ENCODE data around the gene TMEM18. TPM values are rescaled to one million over a fixed set of nuclear protein-coding genes. Genes with fewer than 3 reads are reported as not detected.
A peak's percentile ranks its signal among the peaks of the same experiment; 100 is the strongest.

TMEM18 gene
- total RNA-seq, 1 donor from 2014 or later, result 50.0 TPM

GRCh38 chr2:648476-649424, 28.5 kb downstream of the TMEM18 start:
- Histone ChIP-seq H3F3A (ENCODE audit: low read depth) (no peaks in the 10 kb centered on the region), H3K27me3 (no peaks in the 10 kb centered on the region), H3K4me3 (no peak overlapping the region), H3K4me1 (peaks cover 7% of the 10 kb centered on the region), H3K9me3 (ENCODE audit: low read depth) (no peaks in the 10 kb centered on the region), H3K27ac (no peak overlapping the region), H2AFZ (replicated peaks) (no peak overlapping the region), H3K4me2 (peak overlapping the region; percentile 10), H3K36me3 (no peaks in the 10 kb centered on the region), H3K9ac (no peak overlapping the region), H3K79me2 (ENCODE audit: low read depth) (no peaks in the 10 kb centered on the region), H4K20me1 (ENCODE audit: low read depth) (no peaks in the 10 kb centered on the region)
- Mint-ChIP-seq H3K27me3 (ENCODE audit: insufficient read depth, low read depth) (peaks cover 6% of the 10 kb centered on the region), H3K4me3 (peak overlapping the region; percentile 48), H3K9me3 (peaks cover 3% of the 10 kb centered on the region), H3K4me1 (peaks cover 18% of the 10 kb centered on the region), H3K27ac (peak overlapping the region; percentile 92), H3K36me3 (no peaks in the 10 kb centered on the region)
- TF ChIP-seq EZH2 (IDR thresholded peaks at IDR 0.05) (no peak), CTCF (IDR thresholded peaks at IDR 0.05) (no peak)
- peak; percentile 41 for DNase-seq (ENCODE audit: low spot score)

- H3K9ac ChIP-seq, result no peak overlapping the region
- H3K27ac Mint-ChIP-seq, result no peak overlapping the region
- H3K27ac ChIP-seq, result no peak overlapping the region
- H3K36me3 ChIP-seq, result no peaks in the 10 kb centered on the region
- peaks cover 3% of the 10 kb centered on the region for H3K9me3 Mint-ChIP-seq
- H3K4me1 ChIP-seq, result peaks cover 7% of the 10 kb centered on the region
- H3K4me3 Mint-ChIP-seq, result no peak overlapping the region
- peaks cover 18% of the 10 kb centered on the region for H3K4me1 Mint-ChIP-seq
- no peak for TF ChIP-seq EZH2 (IDR thresholded peaks at IDR 0.05)
- TF ChIP-seq CTCF (IDR thresholded peaks at IDR 0.05), result no peak
- TF ChIP-seq EZH2phosphoT487 (IDR thresholded peaks at IDR 0.05), result no peak
- no peak for DNase-seq (ENCODE audit: low spot score)
- H3K27me3 ChIP-seq, result no peaks in the 10 kb centered on the region
- no peak overlapping the region for H3K4me2 ChIP-seq
- no peaks in the 10 kb centered on the region for H3K9me3 ChIP-seq (ENCODE audit: low read depth)
- no peaks in the 10 kb centered on the region for H3F3A ChIP-seq (ENCODE audit: low read depth)
- peaks cover 6% of the 10 kb centered on the region for H3K27me3 Mint-ChIP-seq (ENCODE audit: insufficient read depth, low read depth)
- H4K20me1 ChIP-seq (ENCODE audit: low read depth), result no peaks in the 10 kb centered on the region
- H3K4me3 ChIP-seq, result no peak overlapping the region
- no peak overlapping the region for H2AFZ ChIP-seq (replicated peaks)
- H3K36me3 Mint-ChIP-seq, result no peaks in the 10 kb centered on the region
- H3K79me2 ChIP-seq (ENCODE audit: low read depth), result no peaks in the 10 kb centered on the region
Measured at GRCh38 chr2:647691-648231, 29.4 kb downstream of the TMEM18 start.

GRCh38 chr2:647003-647560, 30.1 kb downstream of the TMEM18 start:
- Histone ChIP-seq H3K27me3 (no peaks in the 10 kb centered on the region), H3K9me3 (ENCODE audit: low read depth) (no peaks in the 10 kb centered on the region), H3F3A (ENCODE audit: low read depth) (no peaks in the 10 kb centered on the region), H4K20me1 (ENCODE audit: low read depth) (no peaks in the 10 kb centered on the region), H3K9ac (no peak overlapping the region), H3K4me2 (no peak overlapping the region), H3K4me3 (no peak overlapping the region), H3K79me2 (ENCODE audit: low read depth) (no peaks in the 10 kb centered on the region), H3K27ac (no peak overlapping the region), H2AFZ (replicated peaks) (no peak overlapping the region), H3K4me1 (peaks cover 7% of the 10 kb centered on the region), H3K36me3 (no peaks in the 10 kb centered on the region)
- no peaks in the 10 kb centered on the region for H3K36me3 Mint-ChIP-seq
- no peak overlapping the region for H3K4me3 Mint-ChIP-seq
- TF ChIP-seq EZH2 (IDR thresholded peaks at IDR 0.05), result no peak
- no peak for TF ChIP-seq CTCF (IDR thresholded peaks at IDR 0.05)
- TF ChIP-seq EZH2phosphoT487 (IDR thresholded peaks at IDR 0.05), result no peak
- no peak for DNase-seq (ENCODE audit: low spot score)
- peaks cover 3% of the 10 kb centered on the region for H3K9me3 Mint-ChIP-seq
- H3K27ac Mint-ChIP-seq, result no peak overlapping the region
- H3K4me1 Mint-ChIP-seq, result peaks cover 18% of the 10 kb centered on the region
- peaks cover 6% of the 10 kb centered on the region for H3K27me3 Mint-ChIP-seq (ENCODE audit: insufficient read depth, low read depth)

All from neural progenitor cell (in vitro differentiated cells).